NCI-H1417 (cell line): ENCODE results near the gene LCN6.

Experiments used
- DNase-seq, 3 experiments: peaks; one replicate each; lab custom pipeline; 2025; lab: John Stamatoyannopoulos, UW

LCN6 gene

DNA sequence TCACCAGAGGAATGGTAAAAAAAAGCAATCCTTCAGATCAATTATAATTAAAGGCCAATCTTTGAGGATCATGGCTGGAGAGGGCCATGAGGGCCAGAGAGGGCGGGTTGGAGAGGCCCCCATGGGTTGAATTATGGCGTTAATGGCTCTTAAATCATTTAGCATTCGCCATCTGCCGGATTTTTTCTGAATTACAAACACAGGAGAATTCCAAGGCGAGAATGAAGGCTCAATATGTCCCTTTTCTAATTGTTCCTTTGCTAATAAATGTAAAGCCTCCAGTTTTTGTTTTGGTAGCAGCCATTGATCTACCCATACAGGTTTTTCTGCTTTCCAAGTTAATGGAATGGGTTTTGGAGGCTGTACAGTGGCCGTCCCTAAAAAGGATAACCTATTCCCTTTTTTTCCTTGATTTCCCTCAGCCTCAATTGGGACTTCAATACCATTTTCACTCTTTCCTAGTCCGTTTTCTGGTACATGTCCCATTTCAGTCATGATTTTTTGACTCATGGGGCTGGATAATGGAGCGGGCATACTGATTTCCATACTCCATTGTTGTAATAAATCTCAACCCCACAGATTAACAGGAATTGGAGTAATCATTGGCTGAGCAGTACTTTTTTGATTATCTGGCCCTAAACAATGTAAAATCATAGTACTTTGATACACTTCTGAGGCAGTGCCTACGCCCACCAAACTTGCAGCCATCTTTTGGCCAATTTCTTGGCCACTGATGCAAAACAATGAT, 36.1 kb upstream of the LCN6 start:
- DNase-seq: peak in 2 of 3 experiments; percentile 62 to 87

DNA sequence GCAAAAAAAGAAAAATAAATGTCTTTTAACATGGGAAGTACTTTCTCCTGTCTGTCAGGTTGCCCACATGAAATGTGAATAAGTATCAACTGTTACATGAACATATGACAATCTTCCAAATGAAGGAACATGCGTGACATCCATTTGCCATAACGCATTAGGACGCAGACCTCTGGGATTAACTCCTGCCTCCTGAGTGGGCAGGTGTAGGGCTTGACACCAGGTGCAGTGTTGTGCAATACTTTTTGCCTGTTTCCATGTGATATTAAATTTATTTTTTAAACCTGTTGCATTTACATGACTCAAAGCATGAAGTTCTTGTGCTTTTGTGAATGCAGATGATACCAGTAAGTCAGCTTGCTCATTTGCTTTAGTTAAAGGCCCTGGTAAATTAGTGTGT, 34.1 kb upstream of the LCN6 start:
- DNase-seq: no peak

DNA sequence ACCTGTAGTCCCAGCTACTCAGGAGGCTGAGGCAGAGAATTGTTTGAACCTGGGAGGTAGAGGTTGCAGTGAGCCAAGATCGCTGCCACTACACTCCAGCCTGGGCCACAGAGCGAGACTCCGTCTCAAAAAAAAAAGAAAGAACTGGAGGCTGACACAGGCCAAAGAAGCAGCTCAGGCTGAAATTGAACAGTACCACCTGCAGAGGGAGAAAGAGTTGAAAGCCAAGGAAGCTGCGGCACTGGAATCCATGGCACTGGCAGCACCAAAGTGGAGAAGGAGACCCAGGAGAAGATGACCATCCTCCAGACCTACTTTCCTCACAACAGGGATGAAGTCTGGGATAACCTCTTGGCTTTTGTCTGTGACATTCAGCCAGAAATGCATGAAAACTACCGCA, 31.5 kb upstream of the LCN6 start:
- no peak for DNase-seq

DNA sequence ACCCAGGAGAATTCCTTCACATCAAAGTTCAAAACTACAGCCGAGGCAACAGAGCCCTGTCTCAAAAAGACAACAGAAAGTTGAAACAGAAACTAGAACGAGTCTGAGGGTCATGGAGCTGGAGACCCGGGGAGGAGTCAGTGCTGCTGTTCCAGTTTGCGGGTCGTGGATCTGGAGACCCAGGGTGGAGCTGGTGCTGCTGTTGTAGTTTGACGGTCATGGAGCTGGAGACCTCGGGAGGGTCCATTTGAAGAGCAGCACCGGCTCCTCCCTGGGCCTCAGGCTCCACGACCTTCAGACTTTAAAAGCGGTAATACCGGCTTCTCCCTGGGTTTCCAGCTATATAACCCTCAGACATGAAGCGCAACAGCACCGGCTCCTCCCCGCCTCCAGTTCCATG, 29.0 kb upstream of the LCN6 start:
- DNase-seq: no peak

DNA sequence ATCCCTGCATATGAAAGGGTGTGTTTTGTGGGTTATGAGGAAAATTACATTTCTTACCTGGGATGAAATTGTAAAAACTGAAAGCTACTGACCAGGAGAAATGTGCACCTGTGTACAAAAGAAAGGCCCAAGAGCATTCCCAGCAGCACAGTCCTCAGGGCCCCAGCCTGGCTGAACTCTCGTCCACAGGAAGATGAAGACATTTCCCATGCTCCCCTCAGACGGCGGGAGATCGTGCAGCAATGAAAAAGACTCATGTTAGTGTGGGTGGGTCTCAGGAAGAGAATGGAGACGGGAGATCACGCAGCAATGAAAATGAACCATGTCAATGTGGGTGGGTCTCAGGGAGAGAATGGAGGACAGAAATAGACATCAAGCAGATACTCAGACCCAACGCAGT, 28.6 kb upstream of the LCN6 start:
- DNase-seq: no peak

DNA sequence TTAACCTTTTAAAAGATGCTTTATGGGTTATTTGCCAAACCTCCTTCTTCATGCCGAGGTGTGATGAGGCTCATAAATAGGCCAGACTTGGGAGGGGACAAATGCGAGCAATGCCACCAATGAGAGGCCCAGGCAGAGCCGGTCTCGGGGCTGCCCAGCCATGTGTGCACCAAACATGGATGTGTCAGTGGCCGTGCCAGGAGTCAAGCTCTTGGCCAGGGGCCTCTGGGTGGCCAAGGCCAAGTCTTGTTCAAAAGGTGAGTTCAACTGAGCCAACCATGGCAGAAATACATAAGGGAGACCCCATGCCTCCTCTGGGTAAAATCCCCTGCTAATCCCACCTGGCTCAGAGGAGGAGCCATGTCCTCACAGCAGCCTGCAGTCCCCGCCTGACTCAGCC, 26.9 kb upstream of the LCN6 start:
- no peak for DNase-seq

DNA sequence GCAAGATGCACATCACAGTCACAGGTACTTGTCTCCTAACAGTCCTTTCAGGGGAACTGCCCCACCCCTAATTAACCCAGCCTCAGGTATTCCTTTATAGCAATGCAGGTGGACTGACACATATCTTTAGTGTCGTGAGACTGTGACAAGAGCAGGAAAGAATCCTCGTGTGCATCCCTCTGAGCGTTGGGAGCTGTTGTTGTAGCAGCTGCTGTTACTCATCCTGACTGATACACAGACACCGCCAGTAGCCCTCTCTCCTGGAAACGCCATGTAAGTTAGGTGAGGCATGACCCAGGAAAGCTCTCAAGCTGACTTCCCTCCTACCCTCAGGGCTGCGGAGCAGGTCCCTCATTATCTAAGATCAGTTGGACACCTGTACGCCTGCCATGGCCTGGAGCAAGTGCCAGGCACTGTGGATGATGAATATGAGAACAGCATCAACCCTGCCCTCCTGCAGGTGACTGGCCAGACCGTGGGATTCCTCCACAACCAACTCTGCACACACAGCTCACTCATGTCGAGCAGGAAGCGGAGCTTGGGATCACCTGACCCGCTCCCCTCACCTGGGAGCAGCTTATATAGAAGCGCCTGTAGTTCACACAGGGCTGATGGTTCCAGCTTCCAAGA, 26.2 kb upstream of the LCN6 start:
- no peak for DNase-seq

DNA sequence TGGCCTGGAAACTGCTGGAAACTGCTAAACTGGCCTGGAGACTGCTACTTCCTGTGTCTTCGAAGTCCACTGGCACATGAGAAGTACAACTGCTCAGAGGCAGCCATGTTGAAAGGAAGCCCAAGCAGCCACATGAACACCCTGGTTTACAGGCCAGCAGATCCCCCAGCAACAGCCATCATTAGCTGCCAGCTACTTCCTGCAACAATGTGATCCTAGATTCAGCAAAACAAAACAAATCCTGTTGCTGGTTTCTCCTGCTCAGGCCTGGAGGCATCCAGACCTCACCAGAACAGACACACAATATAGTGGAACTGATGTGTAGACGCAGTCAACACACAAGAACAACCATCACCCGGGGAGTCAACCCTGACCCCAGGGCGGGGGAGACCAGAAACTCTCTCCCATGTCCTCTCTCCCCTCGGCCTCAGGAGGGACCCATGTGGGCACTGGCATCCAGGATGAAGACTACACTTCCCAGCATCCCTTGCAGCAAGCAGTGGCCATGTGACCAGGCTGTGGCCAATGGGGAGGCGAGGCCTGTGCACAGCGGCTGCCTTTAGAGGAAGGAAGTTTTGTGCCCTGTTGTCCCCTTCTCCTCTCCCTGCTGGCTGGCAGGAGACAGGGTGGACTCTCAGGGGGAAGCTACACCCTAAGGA, 25.2 kb upstream of the LCN6 start:
- DNase-seq: no peak

DNA sequence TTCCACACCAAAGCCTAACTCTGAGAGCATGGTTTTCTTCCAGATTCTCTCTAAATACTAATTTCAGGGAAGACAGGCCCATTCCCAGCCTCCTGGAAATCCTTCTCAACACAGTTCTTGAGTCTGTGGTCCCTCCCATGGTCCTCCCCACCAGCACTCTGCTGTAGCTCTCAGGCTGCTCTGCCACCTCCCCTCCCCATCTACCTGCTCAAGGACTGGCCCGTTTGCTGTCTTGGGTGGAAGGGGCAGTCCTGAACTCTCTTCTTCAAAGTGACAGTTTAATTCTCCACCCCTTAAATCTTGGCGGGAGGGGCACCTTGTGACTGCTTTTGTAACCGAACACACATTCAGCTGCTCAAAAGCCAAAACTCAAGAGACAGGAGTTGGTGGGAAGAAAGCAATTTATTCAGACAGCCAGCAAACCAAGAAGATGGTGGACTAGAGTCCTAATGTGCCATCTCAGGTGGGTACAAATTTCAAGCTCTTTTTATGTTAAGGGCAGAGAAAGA, 23.6 kb upstream of the LCN6 start:
- no peak for DNase-seq

DNA sequence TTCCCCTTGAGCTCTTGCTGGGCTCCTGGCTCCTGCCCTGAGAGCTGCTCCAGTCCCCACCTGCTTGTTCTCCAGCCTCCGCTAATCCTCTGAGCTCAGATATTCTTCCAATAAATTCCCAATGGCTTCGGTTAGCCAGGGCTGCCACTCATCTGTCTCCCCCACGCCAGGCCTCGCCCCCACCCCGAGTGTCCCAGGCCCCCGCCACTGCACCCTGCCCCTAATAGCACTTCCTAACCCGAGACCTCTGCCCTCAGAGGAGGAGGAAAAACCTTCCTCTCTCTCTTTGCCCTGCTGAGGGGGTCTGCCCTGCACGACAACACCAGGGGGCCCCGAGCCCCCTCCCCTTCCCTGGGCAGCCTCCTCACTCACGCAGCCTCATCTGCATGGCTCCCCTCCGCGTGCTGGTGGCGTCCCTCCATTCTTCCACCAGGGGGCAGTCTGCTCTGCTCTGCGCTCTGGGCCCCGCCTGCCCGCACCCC, 21.4 kb upstream of the LCN6 start:
- peak in 2 of 3 experiments; percentile 34 to 48 for DNase-seq

DNA sequence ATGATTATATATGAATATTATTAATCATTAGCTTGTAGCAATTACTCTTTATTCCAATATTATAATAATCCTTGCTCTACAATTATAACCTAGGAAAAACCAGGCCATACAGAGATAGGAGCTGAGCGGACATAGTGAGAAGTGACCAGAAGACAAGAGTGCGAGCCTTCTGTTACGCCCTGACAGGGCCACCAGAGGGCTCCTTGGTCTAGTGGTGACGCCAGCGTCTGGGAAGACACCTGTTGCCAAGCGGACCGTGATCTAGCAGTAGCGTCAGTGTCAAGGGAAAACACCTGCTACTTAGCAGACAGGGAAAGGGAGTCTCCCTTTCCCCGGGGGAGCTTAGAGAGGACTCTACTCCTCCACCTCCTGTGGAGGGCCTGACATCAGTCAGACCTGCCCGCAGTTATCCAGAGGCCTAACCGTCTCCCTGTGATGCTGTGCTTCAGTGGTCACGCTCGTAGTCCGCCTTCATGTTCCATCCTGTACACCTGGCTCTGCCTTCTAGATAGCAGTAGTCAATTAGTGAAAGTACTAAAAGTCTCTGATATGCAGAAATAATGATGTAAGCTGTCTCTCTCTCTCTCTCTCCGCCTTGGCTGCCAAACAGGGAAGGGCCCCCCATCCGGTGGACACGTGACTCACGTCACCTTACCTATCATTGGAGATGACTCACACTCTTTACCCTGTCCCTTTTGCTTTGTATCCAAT, 18.2 kb upstream of the LCN6 start:
- peak; percentile 56 to 94 (median 78) for DNase-seq

DNA sequence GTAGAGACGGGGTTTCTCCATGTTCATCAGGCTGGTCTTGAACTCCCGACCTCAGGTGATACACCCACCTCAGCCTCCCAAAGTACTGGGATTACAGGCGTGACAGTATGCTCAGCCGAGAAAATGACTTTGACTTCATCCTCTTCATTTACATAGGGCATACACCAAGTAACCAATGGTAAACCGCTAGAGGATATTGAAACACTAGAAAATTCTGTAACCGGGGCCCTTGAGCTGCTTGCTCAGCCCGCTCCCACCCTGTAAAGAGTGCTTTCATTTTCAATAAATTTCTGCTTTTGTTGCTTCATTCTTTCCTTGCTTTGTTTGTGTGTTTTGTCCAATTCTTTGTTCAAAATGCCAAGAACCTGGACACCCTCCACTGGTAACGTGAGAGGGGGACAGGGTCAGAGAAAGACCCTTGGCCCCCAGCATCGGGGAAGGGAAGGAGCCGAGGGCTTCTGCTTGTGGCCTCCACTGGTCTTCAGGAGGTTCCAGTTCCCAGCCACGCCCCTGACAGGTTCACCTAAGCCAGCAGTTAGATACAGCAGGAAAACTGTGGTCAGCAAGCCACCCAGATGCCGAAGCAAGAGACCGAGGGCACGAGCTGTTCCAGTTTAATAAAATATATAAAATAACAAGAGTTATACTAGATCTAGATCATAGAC, 17.6 kb upstream of the LCN6 start:
- DNase-seq: peak in 1 of 3 experiments; percentile 49

DNA sequence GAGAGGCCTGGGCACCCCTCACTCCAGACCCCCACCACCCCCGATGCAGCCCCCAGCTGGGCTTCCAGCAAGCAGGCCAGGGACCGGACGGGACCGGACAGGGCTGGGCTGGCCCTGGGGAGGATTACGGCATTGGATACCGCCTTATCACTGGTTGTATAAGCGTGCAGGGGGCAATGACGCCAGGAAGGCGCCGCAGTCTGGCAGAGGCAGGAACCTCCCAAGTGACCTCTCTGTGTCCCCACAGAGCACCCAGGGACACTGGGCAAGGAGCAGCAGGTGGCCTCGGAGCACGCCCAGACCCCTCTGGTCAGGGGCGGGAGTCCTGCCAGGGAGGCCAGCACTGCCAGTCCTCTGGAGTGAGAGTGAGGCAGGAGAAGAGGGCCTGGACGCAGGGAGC, 16.7 kb upstream of the LCN6 start:
- DNase-seq: peak in 1 of 3 experiments; percentile 44

DNA sequence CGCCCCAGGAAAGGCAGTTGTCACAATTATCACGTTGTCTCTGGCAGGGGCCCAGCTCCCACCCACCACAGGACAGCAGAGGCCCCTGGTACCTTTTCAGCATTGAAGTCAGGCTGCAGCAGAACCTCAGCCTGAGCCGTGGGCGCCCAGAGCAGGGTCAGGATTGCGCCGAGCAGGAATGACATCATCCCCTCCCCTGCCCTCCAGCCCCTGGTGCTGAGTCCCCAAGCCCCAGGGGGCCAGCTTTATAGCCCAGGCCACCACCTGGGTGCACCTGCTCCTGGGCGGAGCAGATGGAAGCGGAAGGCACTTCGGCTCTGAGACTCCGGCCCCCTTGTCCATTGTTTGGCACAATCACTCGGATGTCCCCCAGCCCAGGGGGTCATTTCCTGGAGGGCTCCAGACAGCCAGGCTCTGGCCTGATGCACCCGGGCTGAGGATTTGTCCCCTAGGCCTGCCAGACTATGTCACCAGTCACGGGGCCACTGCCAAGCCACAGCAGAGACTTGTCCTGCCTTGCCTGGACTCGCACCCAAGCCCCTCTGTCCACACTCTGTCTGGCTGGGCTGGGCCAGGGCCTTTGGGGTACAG, 16.1 kb upstream of the LCN6 start, which contains the start of gene LCN15:
Gene LCN15 (minus strand): TSS at position 218 of the 591 bp plus-strand sequence. CDS start 30 bp downstream, at position 188.
- DNase-seq: peak in 2 of 3 experiments; percentile 91 to 96

DNA sequence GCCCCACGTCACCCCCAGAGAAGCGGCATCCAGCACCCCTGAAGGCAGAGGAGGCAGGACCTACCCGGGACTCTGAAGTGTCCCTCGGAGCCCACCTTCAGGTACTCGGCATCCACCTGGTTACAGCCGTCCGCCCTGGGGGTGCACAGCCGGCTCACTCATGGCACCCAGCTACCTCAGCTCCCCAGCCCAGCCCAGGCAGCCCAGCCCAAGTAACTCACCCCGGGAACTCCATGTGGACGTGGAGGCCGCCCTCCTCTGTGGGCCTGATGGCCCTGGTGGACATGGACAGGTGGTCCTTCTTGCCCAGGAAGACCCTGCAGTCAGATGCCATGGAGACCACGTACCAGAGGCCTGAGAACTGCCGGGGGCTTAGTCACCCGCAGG, 15.3 kb upstream of the LCN6 start:
- DNase-seq: no peak

DNA sequence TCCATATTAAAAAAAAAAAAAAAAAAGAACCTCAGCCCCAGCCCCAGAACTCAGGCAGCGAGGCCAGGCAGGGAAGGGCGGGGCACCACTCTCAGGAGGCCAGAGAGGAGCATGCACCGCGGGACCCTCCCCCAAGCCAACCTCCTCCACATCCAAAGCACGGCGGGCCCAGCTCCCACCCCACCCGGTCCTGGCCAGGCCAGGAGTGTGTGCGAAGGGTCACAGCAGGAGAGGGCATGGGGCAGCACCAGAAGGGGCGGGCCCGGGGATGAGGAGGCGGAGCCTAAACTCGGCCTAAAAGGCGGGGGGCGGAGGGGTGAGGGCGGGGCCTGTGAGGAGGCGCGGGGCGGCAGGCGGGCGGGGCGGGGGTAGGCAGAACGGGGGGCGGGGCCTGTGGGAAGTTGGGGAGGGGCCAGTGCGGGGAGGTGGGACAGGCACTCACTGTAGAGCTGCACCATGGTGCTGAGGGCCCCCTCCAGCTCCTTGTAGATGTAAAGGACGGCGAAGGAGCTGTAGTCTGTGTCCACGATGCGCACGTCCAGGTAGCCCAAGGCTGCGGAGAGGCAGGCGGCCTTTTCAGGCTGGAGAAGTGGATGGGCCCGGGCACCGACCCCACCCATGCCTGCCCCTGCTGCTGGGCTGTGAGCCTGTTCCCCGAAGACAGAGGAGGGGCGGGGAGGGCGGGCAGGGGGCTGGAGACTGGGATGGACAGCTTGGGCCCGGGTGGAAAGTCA, 14.8 kb upstream of the LCN6 start:
- peak; percentile 44 to 80 (median 70) for DNase-seq

DNA sequence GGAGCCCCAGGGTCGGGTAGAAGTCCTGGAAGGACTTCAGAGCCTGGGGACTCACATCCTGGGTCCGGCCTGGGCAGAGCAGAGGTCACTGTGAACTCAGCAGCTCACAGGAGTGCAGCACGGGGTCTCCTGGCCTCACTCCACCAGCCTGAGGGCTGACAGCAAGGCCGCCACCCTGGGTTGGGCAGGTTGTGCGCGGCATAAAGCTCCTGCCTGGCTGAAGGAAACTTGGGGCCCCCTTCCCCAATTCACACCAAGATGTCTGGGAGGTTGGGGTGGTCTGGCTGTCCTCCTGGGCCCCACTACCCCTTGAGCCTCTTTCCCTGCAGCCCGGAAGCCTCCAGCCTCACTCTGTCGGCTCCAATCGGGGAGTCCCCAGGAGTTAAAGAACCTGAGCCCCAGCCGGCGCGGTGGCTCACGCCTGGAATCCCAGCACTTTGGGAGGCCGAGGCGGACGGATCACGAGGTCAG, 13.9 kb upstream of the LCN6 start:
- DNase-seq: no peak

DNA sequence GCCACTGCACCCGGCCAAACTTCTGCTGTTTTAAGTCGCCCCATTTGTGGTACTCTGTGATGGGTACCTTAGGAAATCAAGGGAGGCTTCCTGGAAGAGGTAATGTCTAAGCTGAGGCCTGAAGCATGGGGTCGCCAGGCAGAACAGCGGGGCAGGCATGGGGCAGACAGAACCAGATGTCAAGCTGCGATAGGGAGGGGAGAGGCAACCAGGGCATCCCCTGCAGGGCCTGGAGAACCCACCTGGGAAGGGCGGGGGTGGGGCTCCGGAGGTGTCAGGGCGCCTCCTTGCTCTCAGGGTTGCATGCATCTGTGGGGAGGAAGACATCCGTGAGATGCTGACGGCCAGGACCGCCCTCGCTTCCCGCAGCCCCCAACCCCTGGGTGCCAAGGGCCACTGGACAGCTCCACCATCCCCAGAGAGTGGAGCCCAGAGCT, 13.2 kb upstream of the LCN6 start:
- no peak for DNase-seq

DNA sequence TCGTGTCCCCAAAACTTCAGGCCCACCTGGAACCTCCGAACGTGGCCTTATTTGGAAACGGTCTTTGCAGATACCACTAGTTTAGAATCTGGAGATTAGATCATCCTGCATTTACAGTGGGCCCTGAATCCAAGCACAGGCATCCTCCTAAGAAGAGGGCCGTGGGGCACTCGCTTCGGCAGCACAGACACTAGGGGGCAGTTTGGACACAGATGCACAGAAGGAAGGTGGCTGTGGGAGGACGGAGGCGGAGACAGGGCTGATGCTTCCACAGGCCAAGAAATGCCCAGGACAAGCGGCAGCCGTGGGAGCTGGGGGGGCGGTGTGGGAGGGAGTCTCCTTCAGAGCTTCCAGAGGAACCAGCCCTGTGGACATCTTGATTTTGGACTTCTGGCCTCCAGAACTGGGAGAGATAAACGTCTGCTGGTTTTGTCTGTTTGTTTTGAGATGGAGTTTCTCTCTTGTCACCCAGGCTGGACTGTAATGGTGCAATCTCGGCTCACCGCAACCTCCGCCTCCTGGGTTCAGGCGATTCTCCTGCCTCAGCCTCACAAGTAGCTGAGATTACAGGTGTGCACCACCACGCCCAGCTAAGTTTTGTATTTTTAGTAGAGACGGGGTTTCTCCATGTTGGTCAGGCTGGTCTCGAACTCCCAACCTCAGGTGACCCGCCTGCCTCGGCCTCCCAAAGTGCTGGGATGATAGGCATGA, 12.7 kb upstream of the LCN6 start:
- DNase-seq: peak in 2 of 3 experiments; percentile 18 to 28

DNA sequence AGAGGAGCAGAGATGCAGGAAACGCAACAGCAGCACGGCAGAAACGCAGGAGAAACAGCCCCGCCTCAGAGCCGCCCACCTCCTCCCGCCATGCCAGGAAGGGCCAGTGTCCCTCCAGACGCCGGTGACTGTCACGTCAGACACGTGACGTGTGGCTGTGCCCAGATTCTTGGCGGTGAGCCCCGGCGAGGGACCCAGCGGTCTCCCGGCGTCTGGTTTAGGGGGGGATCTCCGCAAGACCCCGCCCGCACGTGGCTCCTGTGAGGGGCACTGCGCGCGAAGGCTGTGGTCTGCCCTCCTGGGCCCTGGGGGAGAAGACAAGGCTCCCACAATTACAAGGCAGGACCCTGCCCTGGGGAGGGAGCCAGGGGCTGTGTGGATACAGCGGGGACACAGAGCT, 12.1 kb upstream of the LCN6 start:
- no peak for DNase-seq
